HG03457 (cell line): ENCODE data around the gene RFX3.
A peak's percentile ranks its signal among the peaks of the same experiment; 100 is the strongest.

Experiments used
- ATAC-seq: cut with Tn5 transposase; IDR thresholded peaks from one replicate; pipeline ENCODE4 v1.9.1; 2021; ENCODE audit warnings: moderate number of reproducible peaks; ENCODE audit not compliant: unreplicated experiment

Gene RFX3

GRCh38 chr9:3290231-3290840 lies 235.5 kb downstream of the RFX3 start:
- ATAC-seq: no peak

GRCh38 chr9:3288686-3289085 lies 237.1 kb downstream of the RFX3 start:
- no peak for ATAC-seq

GRCh38 chr9:3285365-3286161 lies 240.2 kb downstream of the RFX3 start:
- ATAC-seq: no peak

GRCh38 chr9:3282365-3282764 lies 243.4 kb downstream of the RFX3 start:
- no peak for ATAC-seq

GRCh38 chr9:3281399-3281798 lies 244.4 kb downstream of the RFX3 start:
- ATAC-seq: peak; percentile 45

- ATAC-seq: no peak
These were observed 248.6 kb downstream of the RFX3 start for GRCh38 chr9:3277200-3277599.

- ATAC-seq: no peak
These were observed 254.2 kb downstream of the RFX3 start for GRCh38 chr9:3271581-3271980.

GRCh38 chr9:3271157-3271556 lies 254.6 kb downstream of the RFX3 start:
- ATAC-seq: no peak

- no peak for ATAC-seq
These were observed 257.6 kb downstream of the RFX3 start for GRCh38 chr9:3268223-3268622.

- no peak for ATAC-seq
These were observed 262.1 kb downstream of the RFX3 start for GRCh38 chr9:3263698-3264097.

- ATAC-seq: no peak
These were observed 262.8 kb downstream of the RFX3 start for GRCh38 chr9:3262826-3263529.

GRCh38 chr9:3261484-3261883 lies 264.3 kb downstream of the RFX3 start:
- no peak for ATAC-seq

- no peak for ATAC-seq
These were observed 269.1 kb downstream of the RFX3 start for GRCh38 chr9:3256571-3257330.

- no peak for ATAC-seq
These were observed 274.5 kb downstream of the RFX3 start for GRCh38 chr9:3251309-3251708.

- no peak for ATAC-seq
These were observed 275.1 kb downstream of the RFX3 start for GRCh38 chr9:3250741-3251140.

GRCh38 chr9:3247211-3247610 lies 278.6 kb downstream of the RFX3 start:
- no peak for ATAC-seq

GRCh38 chr9:3246241-3246640 lies 279.6 kb downstream of the RFX3 start:
- no peak for ATAC-seq

- ATAC-seq: peak; percentile 69
These were observed 280.7 kb downstream of the RFX3 start for GRCh38 chr9:3244963-3245653.

- ATAC-seq: no peak
These were observed 282.1 kb downstream of the RFX3 start for GRCh38 chr9:3243683-3244082.

- ATAC-seq: no peak
These were observed 284.5 kb downstream of the RFX3 start for GRCh38 chr9:3241290-3241689.
